H9 (cell line): ENCODE data around the gene EDAR. TPM values are rescaled to one million over a fixed set of nuclear protein-coding genes. Genes with fewer than 3 reads are reported as not detected.

Experiments
- DNase-seq: peaks from one replicate; pipeline ENCODE4 v3.0.0-alpha.2; 2017
- H2AFZ ChIP-seq: one replicate; pipeline ENCODE4 v1.6.1; 2013; ENCODE audit warnings: mild to moderate bottlenecking, low read length, control low read depth, moderate library complexity
- H2AK5ac ChIP-seq: 2 replicates; pipeline ENCODE4 v1.6.1; 2013; ENCODE audit warnings: low read length, control low read depth, mixed read lengths; ENCODE audit not compliant: insufficient read length
- H2BK120ac ChIP-seq: one replicate; pipeline ENCODE4 v1.6.1; 2013; ENCODE audit warnings: low read depth, mild to moderate bottlenecking, low read length, control low read depth, inconsistent platforms; ENCODE audit not compliant: poor library complexity, severe bottlenecking
- H2BK12ac ChIP-seq: 2 replicates; pipeline ENCODE4 v1.6.1; 2013; ENCODE audit warnings: low read length, control low read depth, mixed read lengths, low read depth; ENCODE audit not compliant: insufficient read length
- H2BK15ac ChIP-seq: 2 replicates; pipeline ENCODE4 v1.6.1; 2013; ENCODE audit warnings: low read depth, low read length, control low read depth
- H2BK20ac ChIP-seq: one replicate; pipeline ENCODE4 v1.6.1; 2013; ENCODE audit warnings: low read depth, mild to moderate bottlenecking, low read length, control low read depth, inconsistent platforms; ENCODE audit not compliant: poor library complexity, severe bottlenecking
- H2BK5ac ChIP-seq: 2 replicates; pipeline ENCODE4 v1.6.1; 2013; ENCODE audit warnings: low read length, control low read depth, mixed read lengths; ENCODE audit not compliant: insufficient read length
- H3K14ac ChIP-seq: 2 replicates; pipeline ENCODE4 v1.6.1; 2013; ENCODE audit warnings: low read length, control low read depth; ENCODE audit not compliant: insufficient read depth
- H3K18ac ChIP-seq: 2 replicates; pipeline ENCODE4 v1.6.1; 2013; ENCODE audit warnings: low read depth, mild to moderate bottlenecking, mixed read lengths, low read length, control low read depth; ENCODE audit not compliant: insufficient read length
- H3K23ac ChIP-seq: 2 replicates; pipeline ENCODE4 v1.6.1; 2013; ENCODE audit warnings: low read length, control low read depth, mixed read lengths, low read depth; ENCODE audit not compliant: insufficient read length
- H3K23me2 ChIP-seq: 2 replicates; pipeline ENCODE4 v1.6.1; 2013; ENCODE audit warnings: low read depth, mild to moderate bottlenecking, mixed read lengths, low read length, control low read depth; ENCODE audit not compliant: insufficient read length, poor library complexity, severe bottlenecking
- H3K27ac ChIP-seq: 2 replicates; pipeline ENCODE4 v1.5.1; 2013; ENCODE audit warnings: low read length, control low read depth, mixed read lengths, low read depth; ENCODE audit not compliant: insufficient read length
- H3K27me3 ChIP-seq: 2 replicates; pipeline ENCODE4 v1.6.1; 2013; ENCODE audit warnings: low read length, control low read depth, inconsistent platforms; ENCODE audit not compliant: insufficient read depth
- H3K4ac ChIP-seq: 2 replicates; pipeline ENCODE4 v1.6.1; 2013; ENCODE audit warnings: low read depth, mild to moderate bottlenecking, control low read depth, inconsistent platforms, low read length, moderate library complexity
- H3K4me1 ChIP-seq: 2 replicates; pipeline ENCODE4 v1.6.1; 2013; ENCODE audit warnings: low read length, control low read depth, inconsistent platforms; ENCODE audit not compliant: insufficient read depth
- H3K4me2 ChIP-seq: 2 replicates; pipeline ENCODE4 v1.6.1; 2013; ENCODE audit warnings: low read length, control low read depth, mixed read lengths; ENCODE audit not compliant: insufficient read length, insufficient read depth
- H3K56ac ChIP-seq: 2 replicates; pipeline ENCODE4 v1.6.1; 2013; ENCODE audit warnings: low read depth, mild to moderate bottlenecking, mixed read lengths, low read length, control low read depth; ENCODE audit not compliant: insufficient read length
- H3K79me1 ChIP-seq: 2 replicates; pipeline ENCODE4 v1.6.1; 2013; ENCODE audit warnings: low read depth, mild to moderate bottlenecking, moderate library complexity, low read length, control low read depth, inconsistent platforms; ENCODE audit not compliant: insufficient read depth, poor library complexity, severe bottlenecking
- H3K79me2 ChIP-seq: 2 replicates; pipeline ENCODE4 v1.6.1; 2013; ENCODE audit warnings: low read length, control low read depth, inconsistent platforms; ENCODE audit not compliant: insufficient read depth
- H3K9ac ChIP-seq: 2 replicates; pipeline ENCODE4 v1.6.1; 2013; ENCODE audit warnings: low read length, control low read depth, mixed read lengths; ENCODE audit not compliant: insufficient read length; ENCODE audit errors: extremely low read depth
- H3K9me3 ChIP-seq: one replicate; pipeline ENCODE4 v1.6.1; 2013; ENCODE audit warnings: low read depth, low read length, inconsistent platforms; ENCODE audit not compliant: control insufficient read depth
- H3T11ph ChIP-seq: one replicate; pipeline ENCODE4 v1.6.1; 2013; ENCODE audit warnings: mild to moderate bottlenecking, low read length, control low read depth, inconsistent platforms
- H4K20me1 ChIP-seq: one replicate; pipeline ENCODE4 v1.6.1; 2013; ENCODE audit not compliant: control insufficient read depth, insufficient read length, insufficient read depth
- H4K5ac ChIP-seq: 2 replicates; pipeline ENCODE4 v1.6.1; 2013; ENCODE audit warnings: low read depth, mild to moderate bottlenecking, mixed read lengths, low read length, control low read depth; ENCODE audit not compliant: insufficient read length
- H4K8ac ChIP-seq: replicated peaks from 2 replicates; pipeline ENCODE4 v1.6.1; 2013; ENCODE audit warnings: low read length, control low read depth, mixed read lengths, low read depth; ENCODE audit not compliant: insufficient read length
- H4K91ac ChIP-seq: 2 replicates; pipeline ENCODE4 v1.6.1; 2013; ENCODE audit warnings: low read depth, mild to moderate bottlenecking, moderate library complexity, mixed read lengths, low read length, control low read depth; ENCODE audit not compliant: insufficient read length
- H3K27ac Mint-ChIP-seq, 3 experiments: 2 replicates in 2 of 3; 3 replicates in 1 of 3; pipeline ENCODE4 v1.8.0; 2020 to 2021; ENCODE audit warnings: mixed read lengths in 3 of 3, mild to moderate bottlenecking in 1 of 3, moderate library complexity in 1 of 3
- H3K27me3 Mint-ChIP-seq: 2 replicates; pipeline ENCODE4 v1.8.0; 2021; ENCODE audit warnings: low read depth, mild to moderate bottlenecking, moderate library complexity, mixed read lengths
- H3K36me3 Mint-ChIP-seq, 3 experiments: 2 replicates in 2 of 3; 3 replicates in 1 of 3; pipeline ENCODE4 v1.8.0; 2020 to 2021; ENCODE audit warnings: low read depth in 3 of 3, mixed read lengths in 3 of 3; ENCODE audit not compliant: insufficient read depth in 1 of 3
- H3K4me1 Mint-ChIP-seq, 2 experiments: 2 replicates each; pipeline ENCODE4 v1.8.0; 2020; ENCODE audit warnings: mixed read lengths in 2 of 2
- H3K4me3 Mint-ChIP-seq, 2 experiments: 2 replicates in 1 of 2; 3 replicates in 1 of 2; pipeline ENCODE4 v1.8.0; 2020 to 2021; ENCODE audit warnings: mild to moderate bottlenecking in 2 of 2, mixed read lengths in 2 of 2, moderate library complexity in 1 of 2
- H3K9me3 Mint-ChIP-seq, 2 experiments: 2 replicates in 1 of 2; 3 replicates in 1 of 2; pipeline ENCODE4 v1.8.0; 2020; ENCODE audit warnings: mild to moderate bottlenecking in 2 of 2, mixed read lengths in 2 of 2, moderate library complexity in 1 of 2
- WGBS: extraction: QIAGEN DNeasy Blood & Tissue Kit; methylation state at CpG from one replicate; pipeline ENCODE4 v1.1.7; 2013; ENCODE audit warnings: missing lambda C conversion rate, low lambda C conversion rate, mixed read lengths; ENCODE audit not compliant: insufficient read length; ENCODE audit errors: extremely low coverage; 5-methylcytosine and 5-hydroxymethylcytosine counted together
- total RNA-seq: library from RNA; stranded (reverse); gene quantifications from 2 replicates; pipeline ENCODE4 v1.2.1, GENCODE V29; 2021
- TF ChIP-seq, protein P1 (sequence below): fragments of 200-600 bp; sonication (generic); conservative IDR thresholded peaks from 3 replicates; pipeline ENCODE4 v1.8.0; 2021; ENCODE audit warnings: antibody characterized with exemption, mild to moderate bottlenecking

Gene EDAR
- total RNA-seq, 1 experiment from 2014 or later, result not detected

DNA sequence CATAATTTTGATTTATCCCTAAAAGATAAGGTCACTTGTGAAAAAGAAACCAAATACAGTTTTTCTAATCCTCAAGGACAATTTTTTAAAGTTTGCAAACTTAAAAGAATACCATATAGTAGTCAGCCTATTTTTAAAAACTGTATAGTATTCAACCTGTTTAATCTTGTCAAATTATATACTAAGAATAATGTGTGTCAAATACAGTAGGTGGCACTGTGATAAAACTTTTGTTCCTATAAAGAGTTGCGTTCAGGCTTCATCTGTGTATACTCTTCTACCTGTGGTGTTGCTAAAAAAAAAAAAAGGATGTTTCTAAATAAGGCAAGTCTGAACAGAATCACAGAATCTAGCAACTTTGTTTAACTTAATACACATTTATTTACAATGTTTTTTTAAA is 133.8 kb downstream of the EDAR start:
- Histone ChIP-seq H3K9me3 (no peaks in the 10 kb centered on the region), H3K14ac (no peak overlapping the region), H3T11ph (no peak overlapping the region), H2BK120ac (no peak overlapping the region), H3K23me2 (no peaks in the 10 kb centered on the region), H3K4me1 (no peaks in the 10 kb centered on the region), H2BK20ac (no peak overlapping the region), H4K8ac (no peak overlapping the region), H3K56ac (no peak overlapping the region), H3K9ac (no peak overlapping the region), H2BK12ac (no peak overlapping the region), H3K4me2 (no peak overlapping the region), H4K20me1 (no peaks in the 10 kb centered on the region), H4K5ac (no peak overlapping the region), H3K79me2 (no peaks in the 10 kb centered on the region), H2AFZ (no peak overlapping the region), H3K27me3 (no peaks in the 10 kb centered on the region), H3K4ac (no peak overlapping the region), H3K23ac (no peak overlapping the region), H2AK5ac (no peak overlapping the region), H3K27ac (no peak overlapping the region), H2BK5ac (no peak overlapping the region), H3K79me1 (no peaks in the 10 kb centered on the region), H4K91ac (no peak overlapping the region), H3K18ac (no peak overlapping the region), H2BK15ac (no peak overlapping the region)
- Mint-ChIP-seq H3K27me3 (no peaks in the 10 kb centered on the region), H3K27ac (no peak overlapping the region), H3K4me3 (no peak overlapping the region), H3K9me3 (no peaks in the 10 kb centered on the region), H3K36me3 (peaks cover 21 to 47% (median 43%) of the 10 kb centered on the region in 3 experiments), H3K4me1 (no peaks in the 10 kb centered on the region)
- no CpG with 5 or more reads among the region's 1 CpG for WGBS
- DNase-seq, result no peak
- TF ChIP-seq, protein P1, sequence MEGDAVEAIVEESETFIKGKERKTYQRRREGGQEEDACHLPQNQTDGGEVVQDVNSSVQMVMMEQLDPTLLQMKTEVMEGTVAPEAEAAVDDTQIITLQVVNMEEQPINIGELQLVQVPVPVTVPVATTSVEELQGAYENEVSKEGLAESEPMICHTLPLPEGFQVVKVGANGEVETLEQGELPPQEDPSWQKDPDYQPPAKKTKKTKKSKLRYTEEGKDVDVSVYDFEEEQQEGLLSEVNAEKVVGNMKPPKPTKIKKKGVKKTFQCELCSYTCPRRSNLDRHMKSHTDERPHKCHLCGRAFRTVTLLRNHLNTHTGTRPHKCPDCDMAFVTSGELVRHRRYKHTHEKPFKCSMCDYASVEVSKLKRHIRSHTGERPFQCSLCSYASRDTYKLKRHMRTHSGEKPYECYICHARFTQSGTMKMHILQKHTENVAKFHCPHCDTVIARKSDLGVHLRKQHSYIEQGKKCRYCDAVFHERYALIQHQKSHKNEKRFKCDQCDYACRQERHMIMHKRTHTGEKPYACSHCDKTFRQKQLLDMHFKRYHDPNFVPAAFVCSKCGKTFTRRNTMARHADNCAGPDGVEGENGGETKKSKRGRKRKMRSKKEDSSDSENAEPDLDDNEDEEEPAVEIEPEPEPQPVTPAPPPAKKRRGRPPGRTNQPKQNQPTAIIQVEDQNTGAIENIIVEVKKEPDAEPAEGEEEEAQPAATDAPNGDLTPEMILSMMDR, result no peak
